ENCODE data around the gene DNAI4. TPM values are rescaled to one million over a fixed set of nuclear protein-coding genes. Genes with fewer than 3 reads are reported as not detected.
"Not testable (repeated sequence)": the region's sequence is repeated elsewhere in the genome, so short reads cannot be mapped to it uniquely, and the experiment has no call there.

Gene DNAI4
- total RNA-seq, 2 donors from 2014 or later, result 5.2 to 7.2 TPM

DNA sequence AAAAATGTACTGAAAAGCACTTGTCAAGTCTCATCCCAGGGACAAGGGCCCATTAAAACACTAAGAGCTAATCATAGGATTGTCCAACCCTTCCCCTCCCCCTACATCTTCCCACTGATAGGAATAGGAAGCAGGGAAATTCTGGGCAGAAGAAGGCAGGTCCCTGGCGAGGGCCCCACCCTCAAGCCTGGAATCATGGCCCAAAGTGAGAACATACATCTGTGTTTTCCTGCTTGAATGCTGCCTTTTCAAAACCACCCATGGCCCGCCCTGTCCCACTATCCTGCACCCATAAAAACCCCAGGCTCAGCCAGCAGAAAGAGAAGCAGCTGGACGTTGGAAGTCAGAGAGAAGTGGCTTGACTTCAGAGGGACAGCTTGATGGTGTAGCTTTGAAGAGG, 4.8 kb downstream of the DNAI4 start:
- Mint-ChIP-seq H3K4me3 (no peak overlapping the region), H3K27ac (no peak overlapping the region), H3K36me3 (ENCODE audit: low read depth) (peaks cover 5% of the 10 kb centered on the region), H3K4me1 (peaks cover 15% of the 10 kb centered on the region), H3K27me3 (no peaks in the 10 kb centered on the region)
- no peak for ATAC-seq
- no peak for DNase-seq
- no peaks in the 10 kb centered on the region for H3K9me3 ChIP-seq (ENCODE audit: control insufficient read depth, low read length, poor library complexity, severe bottlenecking)

GRCh38 chr1:66919063-66919462, 5.6 kb downstream of the DNAI4 start:
- no peaks in the 10 kb centered on the region for H3K9me3 ChIP-seq (ENCODE audit: control insufficient read depth, low read length, poor library complexity, severe bottlenecking)
- DNase-seq, result no peak
- ATAC-seq, result no peak
- Mint-ChIP-seq H3K4me1 (peaks cover 15% of the 10 kb centered on the region), H3K27ac (no peak overlapping the region), H3K36me3 (ENCODE audit: low read depth) (peaks cover 5% of the 10 kb centered on the region), H3K4me3 (no peak overlapping the region), H3K27me3 (no peaks in the 10 kb centered on the region)

DNA sequence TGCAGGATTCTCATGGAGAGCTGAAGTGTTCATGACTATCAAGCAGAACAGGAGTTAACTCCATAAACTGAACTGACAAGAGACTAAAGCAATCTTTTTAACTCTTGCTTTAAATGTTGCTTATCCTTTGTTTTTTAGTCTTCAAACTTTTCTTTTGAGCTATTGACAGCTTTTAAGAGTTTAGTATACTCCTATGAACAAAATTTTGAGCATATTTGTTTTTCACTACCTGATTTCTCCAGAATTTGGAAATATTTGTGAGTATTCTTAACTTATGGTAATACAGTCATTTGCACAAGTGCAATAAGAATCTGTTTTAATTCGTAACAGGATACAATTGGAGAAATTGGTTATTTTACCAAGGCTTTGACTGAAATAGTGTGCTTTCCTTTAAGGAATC, 7.2 kb downstream of the DNAI4 start:
- no peak for DNase-seq
- no peak for ATAC-seq
- no peak overlapping the region for H3K4me3 Mint-ChIP-seq
- peaks cover 5% of the 10 kb centered on the region for H3K36me3 Mint-ChIP-seq (ENCODE audit: low read depth)
- H3K4me1 Mint-ChIP-seq, result peaks cover 9% of the 10 kb centered on the region
- H3K27ac Mint-ChIP-seq, result no peak overlapping the region
- no peaks in the 10 kb centered on the region for H3K9me3 ChIP-seq (ENCODE audit: control insufficient read depth, low read length, poor library complexity, severe bottlenecking)
- H3K27me3 Mint-ChIP-seq, result no peaks in the 10 kb centered on the region

GRCh38 chr1:66916320-66916719, 8.3 kb downstream of the DNAI4 start:
- ATAC-seq, result no peak
- Mint-ChIP-seq H3K27me3 (no peaks in the 10 kb centered on the region), H3K36me3 (ENCODE audit: low read depth) (peaks cover 5% of the 10 kb centered on the region), H3K4me1 (peaks cover 5% of the 10 kb centered on the region), H3K27ac (no peak overlapping the region), H3K4me3 (no peak overlapping the region)
- no peaks in the 10 kb centered on the region for H3K9me3 ChIP-seq (ENCODE audit: control insufficient read depth, low read length, poor library complexity, severe bottlenecking)
- DNase-seq, result no peak

- H3K27ac Mint-ChIP-seq; ATAC-seq; H3K9me3 ChIP-seq (ENCODE audit: control insufficient read depth, low read length, poor library complexity, severe bottlenecking); H3K4me1 Mint-ChIP-seq; H3K36me3 Mint-ChIP-seq (ENCODE audit: low read depth); H3K4me3 Mint-ChIP-seq; DNase-seq; H3K27me3 Mint-ChIP-seq: not testable (repeated sequence)
These were observed 9.5 kb downstream of the DNAI4 start for GRCh38 chr1:66915203-66915602.

DNA sequence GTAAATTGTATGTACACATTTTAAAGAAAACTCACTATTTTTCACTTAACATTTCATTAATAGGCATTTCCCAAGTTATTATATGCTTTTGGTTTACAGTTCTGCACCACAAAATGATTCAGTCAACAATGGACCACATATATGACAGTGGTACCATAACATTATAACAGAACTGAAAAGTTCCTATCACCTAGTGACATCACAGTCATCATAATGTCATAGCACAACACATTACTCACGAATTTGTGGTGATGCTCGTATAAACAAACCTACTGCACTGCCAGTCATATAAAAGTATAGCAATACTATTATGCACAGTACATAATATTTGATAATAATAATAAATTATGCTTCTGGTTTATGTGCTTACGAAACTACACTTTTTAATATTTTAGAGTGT, 30.9 kb downstream of the DNAI4 start:
- no peak overlapping the region for H3K4me3 Mint-ChIP-seq
- DNase-seq (no peak), ATAC-seq (no peak)
- H3K27ac Mint-ChIP-seq, result no peak overlapping the region
- H3K9me3 ChIP-seq (ENCODE audit: control insufficient read depth, low read length, poor library complexity, severe bottlenecking), result no peaks in the 10 kb centered on the region
- H3K4me1 Mint-ChIP-seq, result no peaks in the 10 kb centered on the region
- peaks cover 7% of the 10 kb centered on the region for H3K27me3 Mint-ChIP-seq
- H3K36me3 Mint-ChIP-seq (ENCODE audit: low read depth), result peaks cover 6% of the 10 kb centered on the region

DNA sequence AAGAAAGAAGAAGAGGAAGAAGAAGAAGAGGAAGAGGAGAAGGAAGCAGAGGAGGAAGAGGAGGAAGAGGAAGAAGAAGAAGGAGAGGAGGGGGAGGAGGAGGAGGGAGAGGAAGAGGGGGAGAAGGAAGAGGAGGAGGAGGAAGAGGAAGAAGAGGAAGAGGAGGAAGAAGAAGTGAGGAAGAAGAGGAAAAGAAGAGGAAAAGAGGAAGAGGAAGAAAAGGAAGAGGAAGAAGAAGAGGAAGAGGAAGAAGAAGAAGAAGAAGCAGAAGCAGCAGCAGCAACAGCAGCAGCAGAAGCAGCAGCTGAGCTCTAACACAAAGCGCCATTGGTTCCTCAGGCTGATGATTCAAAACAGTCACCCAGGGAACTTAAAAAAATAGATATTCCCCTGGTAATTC, 34.0 kb downstream of the DNAI4 start:
- DNase-seq (no peak), ATAC-seq (no peak)
- H3K36me3 Mint-ChIP-seq (ENCODE audit: low read depth), result peaks cover 6% of the 10 kb centered on the region

DNA sequence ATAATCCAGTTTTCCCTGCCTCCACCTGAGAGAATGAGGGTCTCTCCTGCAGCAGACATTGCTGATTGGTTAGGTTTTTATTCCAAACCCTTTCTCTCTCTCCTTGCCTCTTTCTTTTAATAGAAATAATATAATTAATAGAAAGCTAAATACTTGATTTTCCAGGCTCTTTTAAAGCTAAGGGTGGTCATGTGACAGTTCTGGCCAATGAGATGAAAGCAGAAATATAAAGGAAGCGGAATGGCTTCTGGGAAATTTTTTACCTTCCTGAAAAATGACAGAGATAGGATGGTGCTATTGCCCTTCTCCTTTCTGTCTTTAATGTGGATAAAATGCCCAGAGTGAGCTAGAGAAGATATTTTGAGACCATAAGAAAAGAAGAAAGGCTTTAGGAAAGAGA, 35.6 kb downstream of the DNAI4 start:
- peaks cover 7% of the 10 kb centered on the region for H3K27me3 Mint-ChIP-seq
- no peak overlapping the region for H3K4me3 Mint-ChIP-seq
- H3K36me3 Mint-ChIP-seq (ENCODE audit: low read depth), result peaks cover 6% of the 10 kb centered on the region
- DNase-seq (no peak), ATAC-seq (no peak)
- H3K27ac Mint-ChIP-seq, result no peak overlapping the region
- H3K9me3 ChIP-seq (ENCODE audit: control insufficient read depth, low read length, poor library complexity, severe bottlenecking), result no peaks in the 10 kb centered on the region
- H3K4me1 Mint-ChIP-seq, result no peaks in the 10 kb centered on the region

More for the DNA sequence above, 34.0 kb downstream of the DNAI4 start:
- Mint-ChIP-seq H3K4me1 (no peaks in the 10 kb centered on the region), H3K27ac (no peak overlapping the region), H3K27me3 (peaks cover 7% of the 10 kb centered on the region), H3K4me3 (no peak overlapping the region)
- no peaks in the 10 kb centered on the region for H3K9me3 ChIP-seq (ENCODE audit: control insufficient read depth, low read length, poor library complexity, severe bottlenecking)

GRCh38 chr1:66876664-66877063, 48.0 kb downstream of the DNAI4 start:
- no peak overlapping the region for H3K27ac Mint-ChIP-seq
- ATAC-seq, result no peak
- no peaks in the 10 kb centered on the region for H3K9me3 ChIP-seq (ENCODE audit: control insufficient read depth, low read length, poor library complexity, severe bottlenecking)

GRCh38 chr1:66873111-66873510, 51.5 kb downstream of the DNAI4 start:
- Mint-ChIP-seq H3K4me1 (no peaks in the 10 kb centered on the region), H3K27ac (no peak overlapping the region), H3K27me3 (no peaks in the 10 kb centered on the region), H3K4me3 (no peak overlapping the region), H3K36me3 (ENCODE audit: low read depth) (no peaks in the 10 kb centered on the region)
- ATAC-seq (no peak), DNase-seq (no peak)
- H3K9me3 ChIP-seq (ENCODE audit: control insufficient read depth, low read length, poor library complexity, severe bottlenecking), result no peaks in the 10 kb centered on the region

More at GRCh38 chr1:66876664-66877063, 48.0 kb downstream of the DNAI4 start:
- no peaks in the 10 kb centered on the region for H3K27me3 Mint-ChIP-seq
- H3K4me1 Mint-ChIP-seq, result no peaks in the 10 kb centered on the region
- DNase-seq, result no peak
- no peak overlapping the region for H3K4me3 Mint-ChIP-seq
- no peaks in the 10 kb centered on the region for H3K36me3 Mint-ChIP-seq (ENCODE audit: low read depth)

DNA sequence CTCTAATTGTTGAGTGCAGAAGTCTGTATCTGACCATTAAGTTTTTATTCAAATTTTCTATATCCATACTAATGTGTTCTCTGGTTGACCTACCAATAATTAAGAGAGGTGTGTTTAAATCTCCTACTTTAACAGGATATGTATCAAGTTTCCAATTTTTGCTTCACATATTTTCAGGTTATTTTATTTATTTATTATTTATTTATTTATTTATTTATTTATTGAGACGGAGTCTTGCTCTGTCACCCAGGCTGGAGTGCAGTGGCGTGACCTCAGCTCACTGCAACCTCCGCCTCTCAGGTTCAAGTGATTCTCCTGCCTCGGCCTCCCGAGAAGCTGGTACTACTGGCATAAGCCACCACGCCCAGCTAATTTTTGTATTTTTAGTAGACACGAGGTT, 52.6 kb downstream of the DNAI4 start:
- H3K4me3 Mint-ChIP-seq; DNase-seq; ATAC-seq; H3K9me3 ChIP-seq (ENCODE audit: control insufficient read depth, low read length, poor library complexity, severe bottlenecking); H3K36me3 Mint-ChIP-seq (ENCODE audit: low read depth); H3K27ac Mint-ChIP-seq; H3K27me3 Mint-ChIP-seq; H3K4me1 Mint-ChIP-seq: not testable (repeated sequence)

DNA sequence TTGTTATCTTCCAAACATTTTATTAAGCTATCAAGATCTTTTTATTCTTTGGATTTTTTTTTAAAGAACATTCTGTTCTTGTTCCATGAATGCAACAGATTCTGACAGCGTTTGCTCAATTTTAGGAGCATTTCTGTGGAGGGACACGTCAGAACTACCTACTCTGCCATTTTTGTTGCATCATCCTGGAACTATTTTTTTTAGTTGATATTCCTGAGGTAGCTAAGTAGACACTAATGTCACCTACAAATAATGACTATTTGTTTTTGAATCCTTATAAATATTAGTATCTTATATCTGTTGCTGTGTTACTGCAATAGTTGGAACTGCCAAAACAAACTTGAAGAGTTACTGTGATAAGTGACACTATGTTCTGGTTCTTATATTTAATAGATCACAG, 57.2 kb downstream of the DNAI4 start:
- Mint-ChIP-seq H3K27me3 (no peaks in the 10 kb centered on the region), H3K27ac (no peak overlapping the region), H3K4me3 (no peak overlapping the region), H3K36me3 (ENCODE audit: low read depth) (no peaks in the 10 kb centered on the region), H3K4me1 (no peaks in the 10 kb centered on the region)
- no peak for DNase-seq
- no peak for ATAC-seq
- H3K9me3 ChIP-seq (ENCODE audit: control insufficient read depth, low read length, poor library complexity, severe bottlenecking), result no peaks in the 10 kb centered on the region

- no peaks in the 10 kb centered on the region for H3K36me3 Mint-ChIP-seq (ENCODE audit: low read depth)
- peaks cover 2% of the 10 kb centered on the region for H3K4me1 Mint-ChIP-seq
- DNase-seq (no peak), ATAC-seq (no peak)
- H3K27me3 Mint-ChIP-seq, result no peaks in the 10 kb centered on the region
- no peak overlapping the region for H3K27ac Mint-ChIP-seq
- no peak overlapping the region for H3K4me3 Mint-ChIP-seq
- no peaks in the 10 kb centered on the region for H3K9me3 ChIP-seq (ENCODE audit: control insufficient read depth, low read length, poor library complexity, severe bottlenecking)
These were observed 64.1 kb downstream of the DNAI4 start for GRCh38 chr1:66860529-66860928.

GRCh38 chr1:66853379-66853778, 71.3 kb downstream of the DNAI4 start:
- no peaks in the 10 kb centered on the region for H3K9me3 ChIP-seq (ENCODE audit: control insufficient read depth, low read length, poor library complexity, severe bottlenecking)
- Mint-ChIP-seq H3K4me1 (no peaks in the 10 kb centered on the region), H3K4me3 (no peak overlapping the region), H3K27ac (no peak overlapping the region), H3K36me3 (ENCODE audit: low read depth) (peaks cover 7% of the 10 kb centered on the region), H3K27me3 (no peaks in the 10 kb centered on the region)
- no peak for ATAC-seq
- no peak for DNase-seq

GRCh38 chr1:66852870-66853269, 71.8 kb downstream of the DNAI4 start:
- H3K36me3 Mint-ChIP-seq (ENCODE audit: low read depth), result peaks cover 7% of the 10 kb centered on the region
- no peak overlapping the region for H3K27ac Mint-ChIP-seq
- no peaks in the 10 kb centered on the region for H3K9me3 ChIP-seq (ENCODE audit: control insufficient read depth, low read length, poor library complexity, severe bottlenecking)
- ATAC-seq, result no peak
- DNase-seq, result no peak
- H3K4me1 Mint-ChIP-seq, result no peaks in the 10 kb centered on the region
- no peaks in the 10 kb centered on the region for H3K27me3 Mint-ChIP-seq
- H3K4me3 Mint-ChIP-seq, result no peak overlapping the region

Measured in T-helper 17 cell (primary cell).